ENCODE data around the gene APH1A.

- TF ChIP-seq TAF1 (IDR thresholded peaks at IDR 0.05; ENCODE audit: borderline replicate concordance, low read depth, low read length) (no peak), POLR2A (IDR thresholded peaks at IDR 0.05; ENCODE audit: low read depth, low read length) (no peak), POLR2AphosphoS5 (IDR thresholded peaks at IDR 0.05; ENCODE audit: low read depth, low read length) (no peak)
Observed at GRCh38 chr1:150249936-150250335, 18.9 kb downstream of the APH1A start.
